LNCAP (cell line): ENCODE results near the gene NTN1.

ENCODE experiments used
- CTCF ChIP-seq: fragments of 450-650 bp; IDR thresholded peaks from 2 replicates; pipeline ENCODE4 v1.5.1; 2017; ENCODE audit warnings: mild to moderate bottlenecking

Gene NTN1

GRCh38 chr17:9211133-9211765 is 189.9 kb downstream of the NTN1 start:
- no peak for TF ChIP-seq CTCF

GRCh38 chr17:9212376-9213302 is 191.3 kb downstream of the NTN1 start:
- no peak for TF ChIP-seq CTCF

- TF ChIP-seq CTCF = no peak
Measured at GRCh38 chr17:9213303-9213640, 192.0 kb downstream of the NTN1 start.

- TF ChIP-seq CTCF = no peak
Measured at GRCh38 chr17:9215465-9215864, 194.2 kb downstream of the NTN1 start.

GRCh38 chr17:9217151-9218056 is 196.1 kb downstream of the NTN1 start:
- no peak for TF ChIP-seq CTCF

- TF ChIP-seq CTCF = no peak
Measured at GRCh38 chr17:9218064-9218635, 196.8 kb downstream of the NTN1 start.

- TF ChIP-seq CTCF = no peak
Measured at GRCh38 chr17:9218911-9219310, 197.6 kb downstream of the NTN1 start.
